AG09319 (cell line): ENCODE results near the gene IRS1.

ENCODE experiments used
- DNase-seq: peaks from one replicate; pipeline ENCODE4 v3.0.0-alpha.2; 2010; ENCODE audit warnings: low read depth; ENCODE audit errors: extremely low read depth
- TF ChIP-seq, protein P1 (sequence below): IDR thresholded peaks from 2 replicates; pipeline ENCODE4 v1.5.1; 2011; ENCODE audit warnings: low read depth, mild to moderate bottlenecking, inconsistent platforms, low read length, moderate library complexity

IRS1 gene

GRCh38 chr2:226783885-226784284 is 15.7 kb downstream of the IRS1 start:
- DNase-seq: no peak
- TF ChIP-seq, protein P1, sequence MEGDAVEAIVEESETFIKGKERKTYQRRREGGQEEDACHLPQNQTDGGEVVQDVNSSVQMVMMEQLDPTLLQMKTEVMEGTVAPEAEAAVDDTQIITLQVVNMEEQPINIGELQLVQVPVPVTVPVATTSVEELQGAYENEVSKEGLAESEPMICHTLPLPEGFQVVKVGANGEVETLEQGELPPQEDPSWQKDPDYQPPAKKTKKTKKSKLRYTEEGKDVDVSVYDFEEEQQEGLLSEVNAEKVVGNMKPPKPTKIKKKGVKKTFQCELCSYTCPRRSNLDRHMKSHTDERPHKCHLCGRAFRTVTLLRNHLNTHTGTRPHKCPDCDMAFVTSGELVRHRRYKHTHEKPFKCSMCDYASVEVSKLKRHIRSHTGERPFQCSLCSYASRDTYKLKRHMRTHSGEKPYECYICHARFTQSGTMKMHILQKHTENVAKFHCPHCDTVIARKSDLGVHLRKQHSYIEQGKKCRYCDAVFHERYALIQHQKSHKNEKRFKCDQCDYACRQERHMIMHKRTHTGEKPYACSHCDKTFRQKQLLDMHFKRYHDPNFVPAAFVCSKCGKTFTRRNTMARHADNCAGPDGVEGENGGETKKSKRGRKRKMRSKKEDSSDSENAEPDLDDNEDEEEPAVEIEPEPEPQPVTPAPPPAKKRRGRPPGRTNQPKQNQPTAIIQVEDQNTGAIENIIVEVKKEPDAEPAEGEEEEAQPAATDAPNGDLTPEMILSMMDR: no peak

GRCh38 chr2:226782092-226782713 is 17.4 kb downstream of the IRS1 start:
- no peak for DNase-seq
- TF ChIP-seq, protein P1: no peak

GRCh38 chr2:226780431-226780830 is 19.2 kb downstream of the IRS1 start:
- DNase-seq: no peak
- TF ChIP-seq, protein P1: no peak

DNA sequence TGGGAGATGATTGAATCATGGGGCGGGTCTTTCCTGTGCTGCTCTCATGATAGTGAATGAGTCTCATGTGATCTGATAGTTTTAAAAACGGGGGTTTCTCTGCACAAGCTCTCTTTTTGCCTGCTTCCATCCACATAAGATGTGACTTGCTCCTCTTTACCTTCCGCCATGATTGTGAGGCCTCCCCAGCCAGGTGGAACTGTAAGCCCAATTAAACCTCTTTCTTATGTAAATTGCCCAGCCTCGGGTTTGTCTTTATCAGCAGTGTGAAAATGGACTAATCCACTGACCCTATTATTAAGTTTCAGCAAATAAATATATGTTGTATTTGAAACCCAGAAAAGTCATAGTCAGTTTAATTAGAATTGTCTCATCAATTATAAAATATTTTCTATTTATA is 22.0 kb downstream of the IRS1 start:
- no peak for DNase-seq
- TF ChIP-seq, protein P1: no peak

DNA sequence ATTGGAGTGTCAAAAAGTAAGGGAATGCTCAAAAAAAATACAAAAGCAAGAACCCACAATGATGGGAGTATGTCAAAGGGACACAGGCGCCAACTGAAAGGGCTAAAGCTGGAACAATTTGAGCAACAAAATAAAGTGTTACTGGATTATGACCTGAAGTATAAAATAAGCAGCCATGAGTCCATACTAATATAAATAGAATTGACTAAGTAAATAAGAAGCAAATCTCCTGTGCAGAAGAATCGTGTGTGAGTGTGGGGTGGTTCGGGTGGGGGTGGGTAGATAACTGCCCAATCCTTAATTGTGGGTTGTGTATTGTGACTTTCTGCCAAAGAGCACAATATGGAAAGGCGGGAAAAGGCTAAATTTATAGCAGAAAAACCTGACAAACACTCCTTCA is 23.5 kb downstream of the IRS1 start:
- DNase-seq: no peak
- TF ChIP-seq, protein P1: no peak

DNA sequence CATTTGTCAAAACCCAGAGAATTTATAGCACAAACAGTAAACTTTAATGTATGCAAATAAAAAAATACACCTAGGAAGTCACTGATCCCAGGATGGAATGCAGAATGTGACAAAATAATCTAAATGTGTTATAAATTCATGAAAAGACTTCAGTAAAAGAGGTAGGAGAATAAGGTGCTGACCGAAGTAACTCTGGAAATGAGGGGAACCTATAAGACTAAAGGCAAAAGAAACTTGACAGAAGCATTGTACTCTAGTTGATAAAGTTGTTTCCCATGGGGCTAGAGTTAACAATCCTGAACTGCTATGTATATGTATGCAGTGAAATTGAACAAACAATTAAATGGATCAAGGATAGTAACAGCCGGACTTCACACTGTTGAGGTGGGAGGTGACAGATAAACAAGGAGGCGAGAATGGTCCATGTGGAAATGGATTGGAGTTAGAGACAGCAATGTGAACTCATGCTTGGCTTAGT is 24.5 kb downstream of the IRS1 start:
- no peak for DNase-seq
- TF ChIP-seq, protein P1: no peak

DNA sequence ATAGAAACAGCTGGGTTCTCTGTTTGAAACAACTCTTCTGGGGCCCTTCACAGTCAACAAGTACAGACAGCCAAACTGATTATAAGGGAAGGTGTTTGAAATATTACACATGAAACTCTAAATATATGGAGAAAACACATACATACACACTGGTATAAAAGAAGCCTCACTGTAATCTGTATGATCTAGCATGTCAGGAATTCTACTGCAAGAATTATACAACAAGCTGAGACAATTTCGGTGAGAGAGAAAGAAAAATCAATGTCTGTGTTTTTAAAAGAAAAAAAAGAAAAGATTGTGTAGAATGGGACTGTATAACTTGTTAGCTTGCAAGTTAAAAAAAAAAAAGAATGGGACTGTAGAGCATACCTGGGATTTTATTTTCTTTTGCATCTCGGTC is 26.3 kb downstream of the IRS1 start:
- DNase-seq: no peak
- TF ChIP-seq, protein P1: no peak
